SK-N-MC (cell line): ENCODE measurements around the gene CIBAR2.

Experiments
- EZH2 ChIP-seq: fragments of 200-600 bp; sonication (generic); IDR thresholded peaks from one replicate; pipeline ENCODE4 v1.6.1; 2017; ENCODE audit warnings: antibody characterized with exemption
- POLR2AphosphoS5 ChIP-seq: IDR thresholded peaks from 2 replicates; pipeline ENCODE4 v1.6.1; 2012; ENCODE audit warnings: mild to moderate bottlenecking, low read depth, low read length, borderline replicate concordance

GRCh38 chr16:85098565-85098964 is 13.7 kb downstream of the CIBAR2 start:
- TF ChIP-seq EZH2 = no peak
- TF ChIP-seq POLR2AphosphoS5 = no peak
